ENCODE measurements around the gene KLHL22.

KLHL22 gene

DNA sequence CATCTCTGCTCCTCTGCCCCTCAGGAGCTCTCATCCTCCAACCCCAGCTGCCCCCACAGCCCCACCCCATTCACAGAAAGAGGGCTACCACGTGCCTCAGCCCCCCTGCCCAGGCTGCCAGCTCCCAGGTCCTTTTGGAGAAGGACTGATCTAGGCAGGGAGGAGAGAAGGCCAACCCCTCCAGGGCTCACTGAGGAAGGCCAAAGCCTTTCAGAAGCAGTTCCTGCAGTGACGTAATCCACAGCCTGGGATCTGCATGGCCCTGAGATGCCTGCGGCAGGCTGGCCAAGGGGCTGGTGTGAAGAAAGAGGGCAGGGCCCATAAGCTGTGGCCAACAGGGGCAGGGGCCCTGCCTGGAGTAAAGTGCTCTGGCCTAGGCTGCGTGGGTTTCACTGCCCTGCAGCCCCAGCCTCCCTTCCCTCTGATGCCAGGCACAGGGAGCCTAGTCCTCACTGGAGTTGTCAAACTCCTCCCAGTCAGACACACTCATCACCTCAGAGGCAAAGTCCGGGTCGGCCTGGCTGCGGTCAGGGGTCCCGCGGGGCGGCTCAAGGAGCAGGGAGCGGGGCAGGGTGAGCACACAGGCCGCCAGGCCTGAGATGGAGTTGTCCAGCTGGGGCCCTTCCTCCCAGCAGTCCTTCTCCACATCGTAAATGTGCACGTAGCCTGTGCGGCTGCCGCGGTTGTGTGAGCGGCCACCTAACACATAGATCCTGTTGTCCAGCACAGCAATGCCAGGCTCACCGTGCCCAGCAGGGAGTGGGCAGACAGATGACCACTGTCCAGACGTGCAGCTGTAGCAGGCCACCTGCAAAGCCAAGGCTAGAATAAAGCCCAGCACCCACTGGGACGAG is 53.7 kb downstream of the KLHL22 start:
- no peak for DNase-seq (ENCODE audit: low read depth)
- H3K4me3 ChIP-seq (ENCODE audit: low read length): no peak overlapping the region
- TF ChIP-seq, protein P1, sequence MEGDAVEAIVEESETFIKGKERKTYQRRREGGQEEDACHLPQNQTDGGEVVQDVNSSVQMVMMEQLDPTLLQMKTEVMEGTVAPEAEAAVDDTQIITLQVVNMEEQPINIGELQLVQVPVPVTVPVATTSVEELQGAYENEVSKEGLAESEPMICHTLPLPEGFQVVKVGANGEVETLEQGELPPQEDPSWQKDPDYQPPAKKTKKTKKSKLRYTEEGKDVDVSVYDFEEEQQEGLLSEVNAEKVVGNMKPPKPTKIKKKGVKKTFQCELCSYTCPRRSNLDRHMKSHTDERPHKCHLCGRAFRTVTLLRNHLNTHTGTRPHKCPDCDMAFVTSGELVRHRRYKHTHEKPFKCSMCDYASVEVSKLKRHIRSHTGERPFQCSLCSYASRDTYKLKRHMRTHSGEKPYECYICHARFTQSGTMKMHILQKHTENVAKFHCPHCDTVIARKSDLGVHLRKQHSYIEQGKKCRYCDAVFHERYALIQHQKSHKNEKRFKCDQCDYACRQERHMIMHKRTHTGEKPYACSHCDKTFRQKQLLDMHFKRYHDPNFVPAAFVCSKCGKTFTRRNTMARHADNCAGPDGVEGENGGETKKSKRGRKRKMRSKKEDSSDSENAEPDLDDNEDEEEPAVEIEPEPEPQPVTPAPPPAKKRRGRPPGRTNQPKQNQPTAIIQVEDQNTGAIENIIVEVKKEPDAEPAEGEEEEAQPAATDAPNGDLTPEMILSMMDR (IDR thresholded peaks at IDR 0.05; ENCODE audit: insufficient read depth, low read depth, low read length, missing control alignments): no peak

GRCh38 chr22:20440637-20441591 is 54.7 kb downstream of the KLHL22 start:
- TF ChIP-seq, protein P1 (IDR thresholded peaks at IDR 0.05; ENCODE audit: insufficient read depth, low read depth, low read length, missing control alignments): no peak
- H3K4me3 ChIP-seq (ENCODE audit: low read length): no peak overlapping the region
- DNase-seq (ENCODE audit: low read depth): no peak

DNA sequence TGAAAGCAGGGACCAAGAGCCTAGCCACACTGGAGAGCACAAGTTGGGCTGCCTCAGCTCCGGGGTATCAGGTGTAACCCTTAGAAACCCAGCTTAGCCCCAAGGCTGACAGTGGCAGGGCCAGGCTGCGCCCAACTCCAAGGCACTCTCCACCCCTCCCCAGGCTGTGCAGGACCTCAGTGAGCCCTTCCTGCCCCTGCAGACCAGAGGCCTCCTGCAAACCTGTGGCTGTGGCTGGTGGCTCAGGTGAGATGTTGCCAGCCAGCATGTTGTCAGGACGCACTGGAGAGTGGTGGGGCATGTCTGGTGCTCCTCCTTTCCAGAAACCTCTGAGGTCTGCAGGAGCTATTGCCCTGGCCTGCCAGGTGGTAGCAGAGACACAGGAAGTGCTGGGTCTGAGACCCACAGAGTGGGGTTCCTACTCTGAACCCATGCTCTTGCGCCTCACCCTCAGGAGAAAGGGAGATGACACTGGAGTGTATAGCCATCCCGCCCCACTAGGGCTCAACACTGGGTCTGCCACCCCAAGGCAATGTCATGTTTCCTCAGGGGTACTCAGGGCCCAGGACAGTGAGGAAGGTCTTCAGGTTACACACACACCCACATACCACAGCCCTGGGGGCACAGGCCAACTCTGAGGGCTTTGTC is 55.5 kb downstream of the KLHL22 start:
- H3K4me3 ChIP-seq (ENCODE audit: low read length): no peak overlapping the region
- TF ChIP-seq, protein P1 (IDR thresholded peaks at IDR 0.05; ENCODE audit: insufficient read depth, low read depth, low read length, missing control alignments): no peak
- no peak for DNase-seq (ENCODE audit: low read depth)

- H3K4me3 ChIP-seq (ENCODE audit: low read length): no peak overlapping the region
- no peak for DNase-seq (ENCODE audit: low read depth)
- TF ChIP-seq, protein P1 (IDR thresholded peaks at IDR 0.05; ENCODE audit: insufficient read depth, low read depth, low read length, missing control alignments): no peak
These were observed 56.1 kb downstream of the KLHL22 start for GRCh38 chr22:20439556-20439927.

DNA sequence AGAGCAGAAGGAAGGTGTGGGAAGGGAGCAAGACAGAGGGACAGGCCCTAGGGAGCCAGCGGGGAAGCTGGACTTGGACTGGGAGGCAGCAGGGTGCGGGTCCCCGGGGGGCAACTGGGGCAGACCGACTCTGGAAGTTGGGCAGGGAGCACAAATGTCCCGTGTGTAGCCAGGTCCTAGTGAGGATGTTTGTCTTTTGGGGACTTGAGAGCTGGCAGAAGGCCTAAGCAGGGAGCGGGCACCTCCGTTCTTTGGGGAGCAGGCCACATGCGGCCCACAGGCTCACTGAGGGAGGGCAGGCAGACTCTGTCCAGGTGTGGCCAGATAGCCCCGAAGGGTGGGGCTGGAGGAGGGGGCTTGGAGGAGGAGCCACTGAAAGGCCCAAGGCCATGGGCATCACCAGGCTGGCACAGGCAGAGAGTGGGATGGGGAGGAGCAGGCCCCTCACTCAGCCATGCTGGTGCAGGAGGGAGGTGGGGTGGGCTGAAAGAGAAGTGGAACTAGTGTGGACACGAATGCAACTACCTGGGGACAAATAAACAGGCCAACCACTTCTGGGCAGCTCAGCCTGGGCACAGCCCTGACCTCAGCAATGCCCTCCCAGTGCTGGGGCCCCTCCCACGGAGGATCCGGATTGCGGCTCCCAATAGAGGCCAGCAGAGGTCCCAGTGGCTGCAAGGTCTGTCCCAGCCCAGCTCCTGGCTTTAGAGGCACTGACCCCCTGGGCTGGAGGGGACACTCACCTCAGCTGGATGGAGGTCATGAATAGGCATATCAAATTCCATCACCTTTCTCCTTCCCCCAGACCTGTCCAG is 56.7 kb downstream of the KLHL22 start:
- TF ChIP-seq, protein P1 (IDR thresholded peaks at IDR 0.05; ENCODE audit: insufficient read depth, low read depth, low read length, missing control alignments): no peak
- DNase-seq (ENCODE audit: low read depth): no peak
- H3K4me3 ChIP-seq (ENCODE audit: low read length): no peak overlapping the region

DNA sequence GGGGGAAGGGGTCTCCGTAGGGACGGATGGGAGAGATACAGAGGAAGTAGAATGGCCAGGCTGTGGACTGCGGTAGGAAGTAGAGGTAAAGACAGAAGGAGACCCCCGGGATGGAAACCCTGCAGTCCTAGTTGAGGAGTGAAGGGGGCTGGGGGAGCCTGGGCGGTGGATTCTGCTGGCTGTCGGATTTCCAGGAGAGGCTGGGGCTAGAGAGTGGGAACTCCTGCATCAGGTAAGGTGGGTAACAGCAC is 57.2 kb downstream of the KLHL22 start:
- no peak overlapping the region for H3K4me3 ChIP-seq (ENCODE audit: low read length)
- TF ChIP-seq, protein P1 (IDR thresholded peaks at IDR 0.05; ENCODE audit: insufficient read depth, low read depth, low read length, missing control alignments): no peak
- DNase-seq (ENCODE audit: low read depth): no peak
